Ecto neural progenitor cell (in vitro differentiated cells): ENCODE measurements around the gene GATA5.

Experiments used
- DNase-seq: peaks from one replicate; pipeline ENCODE4 v3.0.0-alpha.2; 2018; ENCODE audit warnings: low spot score

The GATA5 gene

GRCh38 chr20:62452475-62453095 lies 23.2 kb downstream of the GATA5 start:
- DNase-seq, result no peak

DNA sequence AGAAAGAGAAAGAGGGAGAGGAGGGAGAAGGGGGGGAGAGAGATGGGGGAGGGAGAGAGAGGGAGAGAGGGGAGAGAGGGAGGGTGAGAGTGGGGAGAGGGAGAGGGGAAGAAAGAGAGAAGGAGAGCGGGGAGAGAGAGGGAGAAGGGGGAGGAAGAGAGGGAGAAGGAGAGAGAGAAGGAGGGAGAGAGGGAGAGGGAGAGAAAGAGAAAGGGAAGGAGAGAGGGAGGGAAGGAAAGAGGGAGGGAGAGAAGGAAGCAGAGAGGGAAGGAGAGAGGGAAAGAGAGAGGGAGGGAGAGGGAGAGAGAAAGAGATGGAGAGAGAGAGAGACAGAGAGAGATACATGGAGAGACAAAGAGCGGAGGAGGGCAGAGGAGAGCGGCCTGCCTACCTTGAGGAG lies 23.8 kb downstream of the GATA5 start:
- DNase-seq, result no peak

DNA sequence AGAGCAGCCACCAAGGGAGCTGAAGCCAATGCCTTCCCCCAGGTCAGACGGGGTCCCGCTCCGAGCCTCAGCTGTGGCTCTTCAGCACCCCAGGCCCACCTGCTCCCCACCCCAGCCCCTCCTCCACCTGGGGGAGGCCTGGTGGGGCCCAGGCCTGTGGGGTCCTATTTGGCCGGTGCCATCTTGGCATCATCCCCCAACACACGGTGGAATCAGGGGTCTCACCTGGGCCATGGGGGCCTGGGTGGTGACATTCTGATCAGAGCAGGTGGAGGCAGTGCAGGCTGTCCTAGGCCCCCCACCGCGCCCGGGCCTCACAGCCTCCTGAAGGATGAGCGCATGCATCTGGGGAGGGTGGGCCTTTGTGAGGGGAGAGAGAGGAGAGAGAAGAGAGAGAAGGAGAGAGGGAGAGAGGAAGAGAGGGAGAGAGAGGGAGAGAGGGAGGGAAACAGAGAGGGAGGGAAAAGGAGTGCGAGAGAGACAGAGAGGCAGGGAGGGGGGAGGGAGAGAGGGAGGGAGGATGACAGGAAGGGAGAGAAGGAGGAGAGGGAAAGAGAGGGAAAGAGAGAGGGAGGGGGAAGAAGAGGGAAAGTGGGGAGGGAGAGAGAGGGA lies 24.5 kb downstream of the GATA5 start:
- no peak for DNase-seq

GRCh38 chr20:62449951-62450691 lies 25.7 kb downstream of the GATA5 start:
- no peak for DNase-seq

- peak; percentile 69 for DNase-seq
Measured at GRCh38 chr20:62448788-62449187, 27.0 kb downstream of the GATA5 start.

GRCh38 chr20:62448038-62448437 lies 27.8 kb downstream of the GATA5 start:
- no peak for DNase-seq

DNA sequence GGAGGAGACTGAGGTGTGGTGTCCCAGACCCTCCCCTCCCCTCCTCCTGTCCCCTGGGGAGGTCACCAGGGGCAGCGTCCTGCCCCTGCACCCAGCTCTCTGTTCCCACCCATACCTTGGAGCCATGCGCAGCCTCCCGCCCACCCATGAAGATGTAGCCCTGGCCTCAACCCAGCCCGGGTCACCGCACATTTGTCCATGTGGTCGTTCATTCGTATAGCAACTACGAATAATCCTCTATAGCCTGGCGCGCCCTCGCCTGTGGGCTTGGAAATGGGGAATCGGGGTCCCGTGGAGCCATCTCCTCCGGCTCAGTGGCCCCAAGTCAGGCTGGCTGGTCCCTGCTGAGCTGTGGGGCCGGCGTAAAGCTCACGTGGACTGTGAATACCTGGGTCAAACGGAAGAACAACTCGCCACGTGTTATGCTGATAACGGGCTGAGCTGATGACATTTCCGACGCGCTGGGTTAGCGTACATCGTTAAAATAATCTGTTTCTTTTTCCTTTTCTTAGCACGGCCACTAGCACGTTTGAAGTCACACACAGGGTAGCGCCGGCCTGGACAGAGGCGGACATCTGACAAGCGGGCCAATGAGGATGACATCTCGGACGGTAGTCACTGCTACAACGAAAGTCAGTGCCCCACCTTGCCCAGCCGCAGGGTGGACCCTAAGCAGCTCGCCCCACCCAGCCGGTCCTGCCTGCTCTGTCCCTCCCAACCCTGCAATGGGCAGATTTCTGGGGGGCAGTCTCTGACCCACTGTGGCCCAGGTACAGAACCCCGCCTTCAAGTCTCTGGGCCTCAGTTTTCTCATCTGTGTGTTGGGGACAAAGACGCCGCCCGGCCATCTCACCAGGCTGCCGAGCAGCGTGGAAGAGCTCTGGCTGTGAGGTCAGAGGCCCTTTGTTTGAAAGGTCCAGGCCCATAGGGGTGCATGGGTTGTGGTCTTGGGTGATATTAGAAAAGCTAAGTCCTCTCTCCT lies 28.6 kb downstream of the GATA5 start:
- DNase-seq, result no peak

DNA sequence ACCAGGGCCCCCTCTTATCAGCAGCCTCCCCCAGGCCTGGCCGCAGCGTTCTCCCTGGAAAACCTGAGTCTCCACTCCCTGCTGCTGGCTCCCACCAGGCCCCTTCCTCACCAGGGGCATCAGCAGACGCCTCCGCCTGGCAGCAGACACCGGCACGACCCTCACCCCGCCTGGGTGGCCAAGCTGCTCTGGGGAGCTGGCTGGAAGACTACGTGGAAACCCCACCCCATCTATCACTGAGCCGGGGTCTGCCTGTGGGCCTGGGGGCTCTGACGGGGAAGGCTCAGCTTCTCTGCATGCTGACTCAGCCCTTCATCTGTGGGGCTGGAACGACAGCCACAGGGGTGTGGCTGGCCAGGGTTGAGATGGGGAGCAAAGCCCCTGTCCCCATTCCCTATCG lies 29.3 kb downstream of the GATA5 start:
- no peak for DNase-seq

DNA sequence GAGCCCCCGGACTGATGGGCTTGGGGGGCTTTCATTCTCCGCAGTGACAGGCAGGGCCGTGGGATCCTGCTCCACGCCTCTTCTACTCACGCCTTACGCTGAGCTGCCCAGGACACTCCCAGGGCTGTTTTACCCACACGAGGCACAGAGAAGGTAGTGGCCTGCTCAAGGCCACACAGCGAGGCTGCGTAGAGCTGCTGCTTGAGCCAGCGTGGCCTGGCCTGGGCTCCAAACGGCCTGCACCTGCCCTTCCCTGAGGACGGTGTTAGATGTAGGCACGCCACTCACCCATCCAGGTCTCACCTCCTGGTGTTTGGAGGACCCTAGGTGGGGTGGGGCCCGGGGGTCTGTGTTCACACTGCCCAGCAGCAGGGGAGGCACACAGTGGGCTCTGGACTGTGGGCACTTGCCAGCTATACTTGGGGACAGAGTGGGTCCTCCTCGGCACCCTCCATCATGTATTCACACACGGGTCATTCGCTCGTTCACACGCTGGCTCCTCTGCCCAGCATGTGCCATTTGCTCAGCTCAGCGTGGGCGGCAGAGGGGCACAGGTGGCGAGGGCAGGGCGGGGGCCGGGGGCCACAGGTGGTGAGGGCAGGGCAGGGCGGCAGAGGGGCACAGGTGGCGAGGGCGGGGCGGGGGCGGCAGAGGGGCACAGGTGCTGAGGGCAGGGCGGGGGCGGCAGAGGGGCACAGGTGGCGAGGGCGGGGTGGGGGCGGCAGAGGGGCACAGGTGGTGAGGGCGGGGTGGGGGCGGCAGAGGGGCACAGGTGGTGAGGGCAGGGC lies 30.0 kb downstream of the GATA5 start:
- DNase-seq, result no peak

DNA sequence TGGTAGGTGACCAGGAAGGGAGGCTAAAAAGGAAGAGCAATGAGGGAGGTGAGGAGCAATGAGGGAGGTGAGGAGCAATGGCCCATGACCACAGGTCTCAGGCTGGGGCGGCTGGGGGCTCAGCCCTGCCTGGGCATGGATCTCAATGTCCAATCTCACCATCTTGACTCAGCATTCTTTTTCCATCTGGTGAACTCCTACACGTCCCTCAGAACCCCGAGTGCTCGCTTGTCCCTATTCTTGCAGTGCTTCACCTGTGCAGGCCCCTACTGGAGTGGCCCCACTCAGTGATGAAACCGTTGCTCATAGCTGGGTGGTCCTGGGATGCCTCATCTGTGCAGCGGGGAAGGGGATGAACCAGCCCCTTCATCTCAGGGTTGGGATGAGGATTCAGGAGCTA lies 31.5 kb downstream of the GATA5 start:
- no peak for DNase-seq

DNA sequence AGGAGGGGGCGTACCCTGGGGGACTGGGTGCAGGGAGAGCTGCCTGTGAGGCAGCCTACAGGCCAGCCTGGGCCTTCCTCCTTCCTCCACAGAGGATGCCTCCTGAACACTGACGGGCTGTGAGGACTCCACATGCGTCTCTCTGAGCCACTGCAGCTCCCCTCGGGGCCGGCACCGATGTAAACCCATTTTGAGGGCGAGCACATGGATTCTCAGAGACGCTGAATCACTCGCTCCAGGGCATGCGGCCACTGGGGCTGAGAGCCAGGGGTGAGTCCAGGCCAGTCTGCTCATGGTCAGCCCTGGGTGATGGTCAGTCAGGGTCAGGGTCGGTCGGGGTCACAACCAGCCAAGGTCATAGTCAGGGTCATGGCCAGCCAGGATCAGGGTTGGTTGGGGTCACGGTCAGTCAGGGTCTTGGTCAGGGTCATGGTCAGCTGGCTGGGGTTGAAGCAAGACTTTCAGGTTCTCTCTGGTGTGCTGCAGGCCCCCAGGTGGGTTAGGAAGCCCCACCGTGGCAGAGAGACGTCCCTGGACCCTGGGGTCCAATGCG lies 33.7 kb downstream of the GATA5 start:
- no peak for DNase-seq

DNA sequence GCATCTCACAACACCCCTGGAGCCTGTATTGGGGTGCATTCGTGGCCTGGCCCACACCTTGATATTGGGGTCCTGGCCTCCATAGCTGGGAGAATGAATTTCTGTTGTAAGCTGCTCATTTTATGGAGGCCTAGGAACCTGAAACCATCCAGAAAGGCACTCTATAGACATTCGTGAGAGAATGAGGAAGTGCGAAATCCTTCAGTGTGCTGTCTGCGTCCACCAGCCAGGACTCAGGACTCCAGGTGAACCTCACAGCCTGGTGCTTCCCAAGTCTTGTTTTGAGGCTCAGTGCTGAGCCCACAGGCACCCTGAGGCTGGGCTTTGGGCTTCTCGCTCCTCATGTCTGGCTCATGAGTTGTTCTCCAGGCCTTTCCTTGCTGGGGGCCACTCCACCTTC lies 36.6 kb downstream of the GATA5 start:
- DNase-seq, result no peak

DNA sequence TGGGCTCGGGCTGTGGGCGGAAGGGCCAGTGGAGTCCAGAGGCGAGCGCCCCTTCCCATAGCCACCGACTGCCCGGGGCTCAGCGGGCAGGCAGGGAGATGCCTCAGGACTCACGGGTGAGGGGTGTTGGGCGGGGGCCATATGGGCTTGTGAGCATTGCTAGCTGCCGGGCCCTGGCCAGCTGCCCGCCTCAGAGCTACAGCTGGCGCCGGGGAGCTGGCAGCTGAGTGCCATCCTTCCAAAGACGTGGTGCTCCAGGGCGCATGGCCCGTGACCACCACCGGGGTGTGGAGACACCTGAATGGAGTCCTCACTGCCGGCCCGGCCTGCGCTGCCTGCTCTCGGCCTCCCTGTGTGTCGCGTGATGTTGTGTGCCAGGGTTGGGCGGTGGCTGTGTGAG lies 37.9 kb downstream of the GATA5 start:
- DNase-seq, result no peak

DNA sequence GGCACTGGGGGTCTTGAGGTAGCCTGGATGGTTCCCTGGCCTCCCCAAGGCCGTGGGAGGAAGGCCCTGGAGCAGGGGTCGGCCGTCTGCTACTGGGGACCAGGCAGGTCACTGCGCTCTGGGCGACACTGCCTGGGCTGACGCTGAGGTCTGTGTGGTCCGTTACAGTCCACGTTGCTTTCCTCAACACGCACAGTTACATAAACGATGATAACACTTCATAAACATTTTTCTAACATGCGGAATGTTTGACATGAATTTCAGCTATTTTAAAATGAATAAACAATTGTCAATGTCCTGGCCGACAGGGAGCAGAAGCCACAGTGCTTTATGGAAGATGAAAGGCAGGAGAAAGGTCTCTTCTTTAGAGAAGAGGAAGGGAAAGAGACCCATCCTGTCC lies 38.3 kb downstream of the GATA5 start:
- no peak for DNase-seq

DNA sequence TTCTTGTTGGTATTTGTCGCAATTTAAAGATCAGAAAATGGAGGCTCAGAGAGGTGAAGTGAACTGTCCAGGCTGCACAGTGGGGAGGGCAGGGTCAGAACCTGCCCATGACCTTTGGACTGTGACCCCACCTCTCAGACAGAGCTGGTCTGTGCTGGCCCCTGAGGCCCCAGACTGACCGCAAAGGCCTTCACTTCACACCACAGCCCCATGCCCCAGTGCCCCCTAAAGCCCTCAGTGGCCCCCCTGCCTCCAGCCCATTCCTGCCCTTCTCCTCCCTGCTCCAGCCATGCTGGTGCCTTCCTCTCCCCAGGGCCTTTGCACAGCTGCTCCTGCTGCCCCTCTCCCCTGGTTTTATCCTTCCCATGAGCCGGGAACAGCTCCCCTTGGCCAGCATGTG lies 39.1 kb downstream of the GATA5 start:
- DNase-seq, result no peak

DNA sequence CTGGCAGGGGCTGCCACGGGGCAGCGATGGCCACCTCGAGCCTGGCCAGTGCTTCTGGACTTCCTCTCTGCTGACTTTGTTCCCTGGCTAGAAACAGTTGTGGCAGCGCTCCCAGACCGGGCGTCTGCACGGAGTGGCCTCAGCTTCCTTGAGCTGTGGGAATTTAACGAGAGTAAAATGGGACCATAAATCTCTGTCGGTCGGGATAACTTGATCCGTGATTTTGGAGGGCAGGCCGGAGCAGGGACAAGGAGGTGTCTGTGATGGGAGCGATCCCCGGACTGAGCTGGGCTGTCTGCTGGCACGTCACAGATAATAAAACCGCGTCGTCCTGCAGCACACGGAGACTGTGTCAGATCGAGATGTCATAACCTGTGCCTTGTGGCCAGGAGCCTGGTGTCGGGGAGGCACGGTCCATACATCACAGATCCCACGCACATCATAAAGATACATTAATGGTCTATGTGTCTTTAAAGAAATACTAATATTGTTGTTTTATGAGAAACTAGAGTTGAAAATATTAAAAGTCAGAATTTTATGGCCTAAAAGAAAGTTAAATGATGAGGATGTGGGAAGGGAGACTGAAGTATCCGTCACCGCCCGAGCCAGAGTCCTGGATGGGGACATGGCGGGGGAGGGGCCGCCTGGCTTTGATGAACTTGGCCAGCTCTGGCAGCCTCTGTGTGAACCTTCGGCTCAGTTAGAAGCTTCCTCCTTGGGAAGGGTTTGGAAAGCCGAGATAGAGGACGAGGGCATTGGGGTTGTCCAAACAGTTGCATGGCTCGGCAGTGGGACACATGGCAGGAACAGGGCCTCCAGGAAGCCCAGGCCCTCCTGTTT lies 41.9 kb downstream of the GATA5 start:
- no peak for DNase-seq

GRCh38 chr20:62430866-62431447 lies 44.8 kb downstream of the GATA5 start:
- no peak for DNase-seq

DNA sequence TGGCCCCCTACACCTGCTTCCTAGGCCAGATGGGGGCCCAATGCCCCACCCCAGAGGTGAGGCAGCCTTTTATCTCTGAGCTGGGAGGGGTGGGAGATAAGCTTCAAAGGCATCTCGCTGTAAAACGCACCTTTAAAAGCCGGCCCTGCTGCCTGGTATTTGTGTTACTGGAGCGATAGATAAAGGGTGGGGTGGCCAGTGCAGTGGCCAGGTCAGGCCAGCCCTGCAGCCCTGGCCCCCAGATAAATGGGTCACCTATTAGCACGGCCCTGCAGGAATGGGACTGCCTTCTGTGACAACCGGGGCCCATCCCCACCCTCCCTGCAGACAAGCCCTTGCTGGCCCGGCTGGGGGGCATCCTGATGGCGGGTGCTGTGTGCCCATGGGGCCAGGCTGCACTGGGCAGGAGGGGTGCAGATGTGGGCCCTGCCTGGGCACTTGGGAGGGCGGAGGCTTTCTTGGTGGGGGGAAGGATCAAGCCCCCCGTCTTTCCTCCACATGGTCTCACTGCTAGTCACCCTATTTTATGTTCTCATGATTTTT lies 45.4 kb downstream of the GATA5 start:
- no peak for DNase-seq

DNA sequence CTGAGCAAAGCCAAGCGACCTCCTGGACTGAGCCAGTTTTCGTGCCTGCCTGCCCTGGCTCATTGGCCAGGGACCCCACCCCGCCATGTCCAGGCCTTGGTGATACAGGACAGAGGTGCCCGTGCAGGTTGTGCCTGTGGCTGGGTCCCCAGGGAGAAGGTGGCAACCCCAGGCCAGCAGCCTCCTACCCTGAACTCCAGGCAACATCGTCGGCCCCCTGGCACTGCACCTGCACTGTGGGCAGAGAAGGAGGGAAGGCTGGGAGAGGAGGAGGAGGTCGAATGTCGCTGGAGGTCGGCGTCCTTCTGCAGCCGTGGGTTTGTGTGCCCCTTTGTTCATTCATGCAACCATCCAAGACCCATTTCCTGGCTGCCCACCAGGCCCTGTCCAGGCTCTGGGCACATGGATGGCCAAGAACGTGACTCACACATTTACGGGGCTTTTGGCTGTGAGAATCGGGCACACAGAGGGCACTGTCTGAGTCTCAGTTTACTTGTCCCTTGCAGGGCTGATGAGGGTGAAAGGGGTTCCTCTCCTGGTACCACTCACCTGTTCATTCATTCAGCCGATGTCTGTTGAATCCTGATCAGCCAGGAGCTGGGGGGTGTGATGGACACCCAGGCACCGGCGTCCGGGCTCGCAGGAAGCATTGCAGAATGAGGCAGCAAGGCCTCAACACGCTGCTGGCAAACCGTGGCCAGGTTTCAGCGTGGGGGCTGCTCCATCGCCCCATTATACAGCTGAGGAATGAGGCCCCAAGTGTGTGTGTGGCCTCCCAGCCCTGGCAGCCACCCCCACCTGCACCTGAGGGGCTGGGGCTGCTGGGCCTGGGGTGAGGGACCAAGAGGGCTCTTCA lies 46.1 kb downstream of the GATA5 start:
- DNase-seq, result no peak
